ENCODE data around the gene CDH4. TPM values are rescaled to one million over a fixed set of nuclear protein-coding genes. Genes with fewer than 3 reads are reported as not detected.

CDH4 gene
- total RNA-seq, 2 donors from 2014 or later: not detected

GRCh38 chr20:61931476-61932198 lies 679.6 kb downstream of the CDH4 start:
- H3K9me3 ChIP-seq: no peaks in the 10 kb centered on the region
- ATAC-seq (ENCODE audit: insufficient number of reproducible peaks, low FRiP score, low read depth): no peak
- DNase-seq (ENCODE audit: low spot score): no peak
- no peaks in the 10 kb centered on the region for H3K36me3 ChIP-seq
- no peak for TF ChIP-seq CTCF (IDR thresholded peaks at IDR 0.05)
- H3K27ac ChIP-seq: no peak overlapping the region
- no peaks in the 10 kb centered on the region for H3K27me3 ChIP-seq (replicated peaks; ENCODE audit: insufficient read depth)
- H3K4me1 ChIP-seq (ENCODE audit: control insufficient read depth in 1 of 2, low read depth in 2 of 2): no peaks in the 10 kb centered on the region
- H3K4me3 ChIP-seq: no peak overlapping the region

GRCh38 chr20:61932199-61932592 lies 680.1 kb downstream of the CDH4 start:
- DNase-seq (ENCODE audit: low spot score): no peak
- Histone ChIP-seq H3K4me3 (no peak overlapping the region), H3K27me3 (replicated peaks; ENCODE audit: insufficient read depth) (no peaks in the 10 kb centered on the region), H3K4me1 (ENCODE audit: control insufficient read depth in 1 of 2, low read depth in 2 of 2) (no peaks in the 10 kb centered on the region), H3K27ac (no peak overlapping the region), H3K36me3 (no peaks in the 10 kb centered on the region), H3K9me3 (no peaks in the 10 kb centered on the region)
- TF ChIP-seq CTCF (IDR thresholded peaks at IDR 0.05): no peak
- ATAC-seq (ENCODE audit: insufficient number of reproducible peaks, low FRiP score, low read depth): no peak

DNA sequence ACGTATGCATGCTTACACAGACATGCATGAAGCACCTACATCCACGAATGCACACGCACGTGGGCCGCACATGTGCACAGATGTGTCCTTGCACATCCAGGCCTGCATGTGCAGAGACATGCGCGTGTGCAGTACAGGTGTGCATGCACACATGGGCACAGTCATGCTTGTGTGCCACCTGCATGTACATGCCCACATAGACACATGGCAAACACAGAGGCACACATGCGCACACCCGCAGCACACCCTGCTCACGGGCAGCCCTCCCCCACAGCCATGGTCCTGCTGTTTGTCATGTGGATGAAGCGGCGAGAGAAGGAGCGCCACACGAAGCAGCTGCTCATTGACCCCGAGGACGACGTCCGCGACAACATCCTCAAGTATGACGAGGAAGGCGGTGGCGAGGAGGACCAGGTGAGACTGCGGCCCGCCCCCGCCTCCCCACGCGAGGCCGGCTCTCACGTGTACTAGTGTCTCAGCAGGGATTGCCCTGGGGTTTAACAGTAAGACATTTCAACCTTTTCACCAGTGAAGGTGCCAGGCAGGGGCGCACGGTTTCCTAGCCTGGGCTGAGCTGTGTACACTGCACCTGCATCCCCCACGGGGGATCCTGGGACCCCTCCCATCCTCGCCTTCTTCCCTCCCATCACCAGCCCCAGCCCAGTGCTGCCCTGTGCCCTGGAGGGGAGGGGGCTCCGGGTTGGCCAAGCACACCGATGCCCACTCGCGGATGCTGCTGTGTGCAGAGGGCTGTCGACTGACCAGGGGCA lies 680.8 kb downstream of the CDH4 start:
- no peak overlapping the region for H3K4me3 ChIP-seq
- H3K27me3 ChIP-seq (replicated peaks; ENCODE audit: insufficient read depth): no peaks in the 10 kb centered on the region
- no peak for DNase-seq (ENCODE audit: low spot score)
- no peak for ATAC-seq (ENCODE audit: insufficient number of reproducible peaks, low FRiP score, low read depth)
- no peak overlapping the region for H3K27ac ChIP-seq
- no peak for TF ChIP-seq CTCF (IDR thresholded peaks at IDR 0.05)
- H3K9me3 ChIP-seq: no peaks in the 10 kb centered on the region
- no peaks in the 10 kb centered on the region for H3K4me1 ChIP-seq (ENCODE audit: control insufficient read depth in 1 of 2, low read depth in 2 of 2)
- H3K36me3 ChIP-seq: no peaks in the 10 kb centered on the region

DNA sequence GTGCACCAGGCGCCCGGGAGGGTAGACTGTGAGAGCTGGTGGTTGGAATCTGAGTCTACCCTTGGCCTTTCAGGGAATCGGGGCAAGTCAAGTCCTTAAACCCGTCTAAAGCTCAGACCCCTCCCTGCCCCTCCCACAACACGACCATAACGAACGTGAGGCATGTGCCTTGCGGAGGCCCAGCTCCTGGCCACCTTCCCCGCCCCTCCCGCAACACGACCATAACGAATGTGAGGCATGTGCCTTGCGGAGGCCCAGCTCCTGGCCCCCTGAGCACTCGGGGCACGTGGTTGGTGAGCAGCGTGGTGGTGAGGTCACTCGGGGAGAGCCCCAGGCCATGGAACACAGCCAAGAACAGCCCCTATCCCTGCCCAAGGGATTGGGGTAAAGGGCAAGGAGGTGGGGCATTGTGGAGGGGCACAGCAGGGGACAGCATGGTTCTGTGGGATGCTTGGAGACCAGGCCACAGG lies 681.5 kb downstream of the CDH4 start:
- DNase-seq (ENCODE audit: low spot score): no peak
- Histone ChIP-seq H3K27me3 (replicated peaks; ENCODE audit: insufficient read depth) (no peaks in the 10 kb centered on the region), H3K36me3 (no peaks in the 10 kb centered on the region), H3K9me3 (no peaks in the 10 kb centered on the region), H3K4me3 (no peak overlapping the region), H3K4me1 (ENCODE audit: control insufficient read depth in 1 of 2, low read depth in 2 of 2) (no peaks in the 10 kb centered on the region), H3K27ac (no peak overlapping the region)
- TF ChIP-seq CTCF (IDR thresholded peaks at IDR 0.05): no peak
- ATAC-seq (ENCODE audit: insufficient number of reproducible peaks, low FRiP score, low read depth): no peak

DNA sequence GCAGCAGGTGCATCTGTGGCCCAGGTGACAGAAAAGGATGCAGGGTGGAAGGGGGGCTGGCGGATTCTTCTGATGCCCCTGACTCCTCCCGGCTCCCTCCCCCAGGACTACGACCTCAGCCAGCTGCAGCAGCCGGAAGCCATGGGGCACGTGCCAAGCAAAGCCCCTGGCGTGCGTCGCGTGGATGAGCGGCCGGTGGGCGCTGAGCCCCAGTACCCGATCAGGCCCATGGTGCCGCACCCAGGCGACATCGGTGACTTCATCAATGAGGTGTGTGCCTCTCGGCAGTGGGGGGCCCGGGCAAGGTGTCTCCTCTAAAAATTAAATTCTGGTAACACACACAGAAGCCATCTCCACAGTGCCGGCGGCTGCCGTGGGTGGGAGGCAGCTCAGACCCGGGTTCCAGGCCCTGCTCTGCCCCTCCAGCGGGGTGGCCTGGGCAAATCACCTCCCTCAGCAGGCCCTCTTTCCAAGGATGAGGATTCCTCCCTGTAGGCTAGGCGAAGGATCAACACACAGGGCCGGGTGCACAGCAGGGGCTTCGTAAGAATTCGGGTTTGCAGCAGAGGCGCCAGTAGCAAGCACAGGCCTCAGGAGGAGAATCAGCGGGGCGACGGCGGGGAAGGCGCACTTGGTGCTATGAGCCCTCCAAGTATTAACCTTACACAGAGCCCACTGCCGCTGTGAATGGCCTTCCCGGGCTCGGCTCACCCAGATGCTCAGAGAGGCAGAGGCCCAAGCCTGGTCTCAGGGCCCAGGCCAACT lies 682.1 kb downstream of the CDH4 start:
- no peak for TF ChIP-seq CTCF (IDR thresholded peaks at IDR 0.05)
- DNase-seq (ENCODE audit: low spot score): no peak
- H3K9me3 ChIP-seq: no peaks in the 10 kb centered on the region

More for the DNA sequence above, 682.1 kb downstream of the CDH4 start:
- Histone ChIP-seq H3K4me3 (no peak overlapping the region), H3K36me3 (no peaks in the 10 kb centered on the region), H3K27ac (no peak overlapping the region), H3K27me3 (replicated peaks; ENCODE audit: insufficient read depth) (no peaks in the 10 kb centered on the region), H3K4me1 (ENCODE audit: control insufficient read depth in 1 of 2, low read depth in 2 of 2) (no peaks in the 10 kb centered on the region)
- no peak for ATAC-seq (ENCODE audit: insufficient number of reproducible peaks, low FRiP score, low read depth)
